HFFc6 (cell line): ENCODE results near the gene DSG4. TPM values are rescaled to one million over a fixed set of nuclear protein-coding genes. Genes with fewer than 3 reads are reported as not detected.

ENCODE experiments used
- DNase-seq: peaks from one replicate; pipeline ENCODE4 v3.0.0-alpha.2; 2018
- H3K27ac Mint-ChIP-seq: 2 replicates; pipeline ENCODE4 v1.8.0; 2020; ENCODE audit warnings: mild to moderate bottlenecking, mixed read lengths
- H3K27me3 Mint-ChIP-seq: 2 replicates; pipeline ENCODE4 v1.8.0; 2021; ENCODE audit warnings: mild to moderate bottlenecking, moderate library complexity, mixed read lengths; ENCODE audit not compliant: insufficient read depth
- H3K36me3 Mint-ChIP-seq: 2 replicates; pipeline ENCODE4 v1.8.0; 2021; ENCODE audit warnings: low read depth, mixed read lengths
- H3K4me1 Mint-ChIP-seq: 2 replicates; pipeline ENCODE4 v1.8.0; 2020; ENCODE audit warnings: low read depth, mixed read lengths
- H3K4me3 Mint-ChIP-seq: 2 replicates; pipeline ENCODE4 v1.8.0; 2020; ENCODE audit warnings: mild to moderate bottlenecking, moderate library complexity, mixed read lengths
- H3K9me3 Mint-ChIP-seq: 2 replicates; pipeline ENCODE4 v1.8.0; 2020; ENCODE audit warnings: mild to moderate bottlenecking, mixed read lengths
- CTCF ChIP-seq: fragments of 200-600 bp; sonication (generic); IDR thresholded peaks from 2 replicates; pipeline ENCODE4 v1.5.0; 2021; ENCODE audit warnings: antibody characterized with exemption, mild to moderate bottlenecking
- total RNA-seq, 6 experiments: library from RNA; stranded (reverse); fragmentation: NEBNext Ultra II Directional; extraction: Animal tissue kit (Norgen Biotek cat#: 25700); gene quantifications; 2 replicates in 1 of 6; 3 replicates in 5 of 6; pipeline ENCODE4 v1.2.3, GENCODE V29; 2021

DSG4 gene
- total RNA-seq, 6 experiments from 2014 or later = not detected

DNA sequence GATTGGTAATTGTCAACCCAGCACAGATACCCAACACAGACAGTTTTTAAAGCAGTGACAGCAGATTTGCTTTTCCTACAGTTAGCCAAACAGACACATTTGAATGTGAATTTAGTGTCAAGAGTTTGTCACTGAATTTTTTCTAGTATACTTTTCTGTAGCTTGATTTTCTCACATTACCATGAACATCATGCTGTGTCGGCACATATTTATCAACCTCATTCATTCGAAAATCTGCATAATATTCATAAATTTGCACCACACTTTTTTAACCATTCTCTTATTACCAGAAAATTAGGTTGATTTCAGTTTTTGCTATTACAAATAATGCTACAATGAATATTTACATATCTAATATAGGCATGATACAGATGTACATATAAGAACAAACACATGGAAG, 43.9 kb downstream of the DSG4 start:
- H3K4me1 Mint-ChIP-seq = no peaks in the 10 kb centered on the region
- no peak for DNase-seq
- peaks cover 30% of the 10 kb centered on the region for H3K9me3 Mint-ChIP-seq
- H3K27ac Mint-ChIP-seq = no peak overlapping the region
- no peak overlapping the region for H3K4me3 Mint-ChIP-seq
- H3K36me3 Mint-ChIP-seq = no peaks in the 10 kb centered on the region; the same call in 1 of the 2 replicates
- no peaks in the 10 kb centered on the region for H3K27me3 Mint-ChIP-seq
- TF ChIP-seq CTCF = no peak

DNA sequence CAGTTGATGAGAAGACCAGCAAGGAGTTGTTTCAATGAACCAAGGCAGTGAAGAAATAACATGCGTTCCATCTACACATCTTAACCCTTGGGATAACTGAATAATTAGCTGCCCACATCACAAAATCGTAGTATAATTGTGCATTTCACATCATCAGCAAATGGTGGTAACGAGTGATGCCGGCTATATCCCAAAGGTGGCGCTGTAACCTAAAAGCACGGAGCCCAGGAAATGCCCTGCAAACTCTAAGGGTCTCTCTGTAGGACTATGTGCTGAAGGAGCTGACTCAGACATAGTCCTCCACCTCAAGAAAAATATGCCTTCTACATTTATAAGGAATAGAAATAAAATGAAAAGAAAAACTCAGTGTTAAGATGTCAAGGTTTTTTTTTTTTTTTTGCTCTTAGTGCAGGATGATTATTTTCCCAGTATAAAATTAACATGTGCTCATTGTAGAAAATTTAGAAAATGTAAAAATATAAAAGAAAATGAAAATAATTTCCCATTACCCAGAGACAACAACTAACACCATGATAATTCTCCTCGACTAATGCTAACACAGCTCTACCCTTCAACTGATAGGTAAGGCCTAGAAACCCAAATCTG, 47.9 kb downstream of the DSG4 start:
- no peak overlapping the region for H3K4me3 Mint-ChIP-seq
- H3K27me3 Mint-ChIP-seq = no peaks in the 10 kb centered on the region
- peaks cover 41% of the 10 kb centered on the region for H3K9me3 Mint-ChIP-seq
- DNase-seq = no peak
- no peaks in the 10 kb centered on the region for H3K36me3 Mint-ChIP-seq
- no peaks in the 10 kb centered on the region for H3K4me1 Mint-ChIP-seq
- TF ChIP-seq CTCF = peak; percentile 23; the same call in 1 of the 2 replicates
- no peak overlapping the region for H3K27ac Mint-ChIP-seq

DNA sequence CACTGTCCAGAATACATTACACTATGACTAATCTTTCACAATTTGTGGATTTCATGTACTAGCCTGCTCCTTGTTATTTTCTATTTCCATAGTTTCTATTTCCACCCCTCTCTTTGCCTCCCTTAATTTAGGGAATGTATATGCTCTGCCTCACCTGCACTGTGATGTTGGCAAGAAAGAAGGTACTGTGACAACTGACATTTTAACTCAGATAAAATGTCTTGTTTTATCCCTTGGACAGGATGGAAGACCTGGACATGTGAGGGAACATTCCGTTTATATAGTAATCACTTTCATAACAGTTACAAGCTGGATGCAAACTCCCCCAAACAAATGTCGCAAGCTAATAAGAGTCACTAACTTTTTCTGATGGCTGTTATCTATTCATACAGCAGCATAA, 49.4 kb downstream of the DSG4 start:
- TF ChIP-seq CTCF = no peak
- H3K27me3 Mint-ChIP-seq = no peaks in the 10 kb centered on the region
- H3K4me1 Mint-ChIP-seq = no peaks in the 10 kb centered on the region
- no peak overlapping the region for H3K4me3 Mint-ChIP-seq
- no peak overlapping the region for H3K27ac Mint-ChIP-seq
- H3K9me3 Mint-ChIP-seq = peaks cover 44% of the 10 kb centered on the region
- no peak for DNase-seq
- no peaks in the 10 kb centered on the region for H3K36me3 Mint-ChIP-seq

DNA sequence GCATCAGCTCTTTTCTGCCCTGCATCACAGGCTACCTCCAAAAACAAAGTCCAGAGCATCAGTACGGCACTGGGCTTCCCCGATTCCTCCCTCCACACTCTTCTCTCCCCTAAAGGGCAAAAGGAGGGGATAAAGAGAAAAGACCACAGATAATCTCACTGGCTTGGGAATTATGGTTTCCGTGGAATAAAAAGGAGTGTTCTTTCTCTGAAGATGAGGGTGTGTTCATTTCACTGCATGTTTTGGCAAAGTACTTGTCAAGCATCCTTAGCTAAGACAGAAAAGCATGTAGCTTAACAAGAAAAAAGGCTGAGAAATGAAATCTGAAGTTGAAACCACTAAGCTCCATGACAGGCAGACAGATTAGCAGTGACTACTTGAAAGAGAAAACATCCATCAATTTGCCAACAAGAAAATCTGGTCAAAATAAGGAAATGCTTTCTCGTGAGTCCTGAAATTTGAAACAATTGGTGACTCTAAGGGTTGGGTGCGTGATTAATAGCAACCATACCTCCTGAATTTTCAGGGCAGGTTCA, 50.4 kb downstream of the DSG4 start:
- TF ChIP-seq CTCF = no peak
- Mint-ChIP-seq H3K27ac (no peak overlapping the region), H3K4me3 (no peak overlapping the region), H3K9me3 (peaks cover 46% of the 10 kb centered on the region), H3K4me1 (no peaks in the 10 kb centered on the region), H3K36me3 (no peaks in the 10 kb centered on the region), H3K27me3 (no peaks in the 10 kb centered on the region)
- no peak for DNase-seq

GRCh38 chr18:31428211-31428610, 51.6 kb downstream of the DSG4 start:
- Mint-ChIP-seq H3K36me3 (no peaks in the 10 kb centered on the region), H3K27me3 (no peaks in the 10 kb centered on the region), H3K4me3 (no peak overlapping the region), H3K27ac (no peak overlapping the region), H3K9me3 (peaks cover 46% of the 10 kb centered on the region), H3K4me1 (no peaks in the 10 kb centered on the region)
- no peak for TF ChIP-seq CTCF
- DNase-seq = no peak
